DND-41 (cell line): ENCODE results near the gene IDH3B.

ENCODE experiments used
- ATAC-seq: fragments of 200-7000 bp; cut with Tn5 transposase; 3 replicates; pipeline ENCODE4 v1.9.1; 2021; ENCODE audit warnings: low read depth; ENCODE audit not compliant: insufficient read depth
- DNase-seq: peaks from one replicate; pipeline ENCODE4 v3.0.0-alpha.2; 2020
- H2AFZ ChIP-seq: 2 replicates; pipeline ENCODE4 v1.6.0; 2012; ENCODE audit warnings: low read depth, low read length
- H3K27ac ChIP-seq: 2 replicates; pipeline ENCODE4 v1.5.1; 2012; ENCODE audit warnings: low read length, inconsistent platforms
- H3K27me3 ChIP-seq: fragments of 200-600 bp; sonication (generic); 2 replicates; pipeline ENCODE4 v1.6.0; 2012; ENCODE audit warnings: low read length, mild to moderate bottlenecking, inconsistent platforms; ENCODE audit not compliant: insufficient read depth, poor library complexity
- H3K36me3 ChIP-seq: 2 replicates; pipeline ENCODE4 v1.5.1; 2012; ENCODE audit warnings: low read length, inconsistent platforms; ENCODE audit not compliant: insufficient read depth
- H3K4me1 ChIP-seq: 2 replicates; pipeline ENCODE4 v1.5.1; 2012; ENCODE audit warnings: mild to moderate bottlenecking, low read length; ENCODE audit not compliant: insufficient read depth
- H3K4me2 ChIP-seq: 2 replicates; pipeline ENCODE4 v1.6.0; 2012; ENCODE audit warnings: mild to moderate bottlenecking, moderate library complexity, low read length, inconsistent platforms; ENCODE audit not compliant: insufficient read depth
- H3K4me3 ChIP-seq, 2 experiments: fragments of 200-600 bp in 1 of 2; shearing (Covaris generic) in 1 of 2; 2 replicates each; pipeline ENCODE4 v1.5.1; 2012 to 2016; ENCODE audit warnings: inconsistent platforms in 2 of 2, low read length in 2 of 2, mild to moderate bottlenecking in 2 of 2, low read depth in 1 of 2, moderate library complexity in 1 of 2
- H3K79me2 ChIP-seq: 2 replicates; pipeline ENCODE4 v1.6.0; 2012; ENCODE audit warnings: low read length, inconsistent platforms; ENCODE audit not compliant: insufficient read depth
- H3K9ac ChIP-seq: 2 replicates; pipeline ENCODE4 v1.6.0; 2012; ENCODE audit warnings: low read depth, mild to moderate bottlenecking, inconsistent platforms, low read length, moderate library complexity
- H3K9me3 ChIP-seq: 2 replicates; pipeline ENCODE4 v1.5.1; 2012; ENCODE audit warnings: low read length, moderate library complexity, mild to moderate bottlenecking, inconsistent platforms; ENCODE audit not compliant: insufficient read depth, severe bottlenecking
- H4K20me1 ChIP-seq: 2 replicates; pipeline ENCODE4 v1.6.0; 2012; ENCODE audit warnings: low read length; ENCODE audit not compliant: insufficient read depth
- CTCF ChIP-seq: IDR thresholded peaks from 2 replicates; pipeline ENCODE4 v1.5.1; 2012; ENCODE audit warnings: borderline replicate concordance, low read length, moderate library complexity, mild to moderate bottlenecking; ENCODE audit not compliant: poor library complexity, severe bottlenecking; ENCODE audit errors: extremely low read depth
- EZH2 ChIP-seq: IDR thresholded peaks from 3 replicates; pipeline ENCODE4 v1.6.1; 2012; ENCODE audit warnings: borderline replicate concordance, low read depth, mild to moderate bottlenecking, moderate library complexity, low read length, inconsistent platforms; ENCODE audit not compliant: severe bottlenecking

The IDH3B gene

GRCh38 chr20:2657674-2658073, 6.3 kb downstream of the IDH3B start:
- no peak for ATAC-seq
- Histone ChIP-seq H4K20me1 (peaks cover 84% of the 10 kb centered on the region), H2AFZ (no peak overlapping the region), H3K9ac (no peak overlapping the region), H3K79me2 (peaks cover 59% of the 10 kb centered on the region), H3K9me3 (no peaks in the 10 kb centered on the region), H3K4me1 (peaks cover 51% of the 10 kb centered on the region), H3K27ac (no peak overlapping the region), H3K27me3 (no peaks in the 10 kb centered on the region), H3K36me3 (peaks cover 94% of the 10 kb centered on the region), H3K4me2 (no peak overlapping the region), H3K4me3 (no peak overlapping the region)
- no peak for DNase-seq
- TF ChIP-seq CTCF, result no peak
- TF ChIP-seq EZH2, result no peak

- ATAC-seq (no peak), DNase-seq (no peak)
- H3K27me3 ChIP-seq, result no peaks in the 10 kb centered on the region
- peaks cover 84% of the 10 kb centered on the region for H4K20me1 ChIP-seq
- H3K4me1 ChIP-seq, result peaks cover 48% of the 10 kb centered on the region
- no peak for TF ChIP-seq CTCF
- TF ChIP-seq EZH2, result no peak
- no peak overlapping the region for H3K4me3 ChIP-seq
- no peak overlapping the region for H2AFZ ChIP-seq
- H3K4me2 ChIP-seq, result peak overlapping the region; percentile 21; the same call in 1 of the 2 replicates
- no peaks in the 10 kb centered on the region for H3K9me3 ChIP-seq
- no peak overlapping the region for H3K27ac ChIP-seq
- no peak overlapping the region for H3K9ac ChIP-seq
- H3K79me2 ChIP-seq, result peaks cover 58% of the 10 kb centered on the region
- H3K36me3 ChIP-seq, result peaks cover 92% of the 10 kb centered on the region
Measured at GRCh38 chr20:2657241-2657640, 6.8 kb downstream of the IDH3B start.

- H3K27ac ChIP-seq, result no peak overlapping the region
- no peak overlapping the region for H3K4me3 ChIP-seq
- H3K9me3 ChIP-seq, result no peaks in the 10 kb centered on the region
- peaks cover 85% of the 10 kb centered on the region for H3K36me3 ChIP-seq
- H2AFZ ChIP-seq, result no peak overlapping the region
- H3K9ac ChIP-seq, result no peak overlapping the region
- DNase-seq, result no peak
- peaks cover 41% of the 10 kb centered on the region for H3K4me1 ChIP-seq
- peak overlapping the region; percentile 85; the same call in 1 of the 2 replicates for H3K4me2 ChIP-seq
- H4K20me1 ChIP-seq, result peaks cover 80% of the 10 kb centered on the region
- TF ChIP-seq EZH2 (no peak), CTCF (no peak)
- no peaks in the 10 kb centered on the region for H3K27me3 ChIP-seq
- H3K79me2 ChIP-seq, result peaks cover 58% of the 10 kb centered on the region
- no peak for ATAC-seq
Measured at GRCh38 chr20:2656471-2657117, 7.4 kb downstream of the IDH3B start.
